MM.1S (cell line): ENCODE measurements around the gene STYK1.

Experiments
- DNase-seq: peaks from one replicate; pipeline ENCODE4 v3.0.0-alpha.2; 2015
- H2AFZ ChIP-seq: fragments of 300-600 bp; sonication (generic); 2 replicates; pipeline ENCODE4 v1.6.0; 2016; ENCODE audit warnings: antibody characterized with exemption, low read length
- H3F3A ChIP-seq: fragments of 300-600 bp; sonication (generic); 2 replicates; pipeline ENCODE4 v1.6.1; 2016; ENCODE audit warnings: mild to moderate bottlenecking, antibody characterized with exemption, low read length, moderate library complexity, mixed read lengths; ENCODE audit not compliant: insufficient read depth
- H3K27ac ChIP-seq: fragments of 300-600 bp; sonication (generic); 2 replicates; pipeline ENCODE4 v1.5.1; 2016; ENCODE audit warnings: mild to moderate bottlenecking, low read length
- H3K27me3 ChIP-seq: fragments of 300-600 bp; sonication (generic); replicated peaks from 2 replicates; pipeline ENCODE4 v1.6.0; 2016; ENCODE audit warnings: low read length; ENCODE audit not compliant: insufficient read depth
- H3K36me3 ChIP-seq: fragments of 300-600 bp; sonication (generic); replicated peaks from 2 replicates; pipeline ENCODE4 v1.6.1; 2016; ENCODE audit warnings: mild to moderate bottlenecking, low read length, mixed read lengths; ENCODE audit not compliant: insufficient read depth
- H3K4me1 ChIP-seq: fragments of 300-600 bp; sonication (generic); 2 replicates; pipeline ENCODE4 v1.6.1; 2016; ENCODE audit warnings: low read length, mixed read lengths
- H3K4me2 ChIP-seq: fragments of 300-600 bp; sonication (generic); 2 replicates; pipeline ENCODE4 v1.6.0; 2016; ENCODE audit warnings: low read depth, low read length
- H3K4me3 ChIP-seq: fragments of 300-600 bp; sonication (generic); 2 replicates; pipeline ENCODE4 v1.5.1; 2016; ENCODE audit warnings: low read length, mixed read lengths
- H3K79me2 ChIP-seq: fragments of 300-600 bp; sonication (generic); 2 replicates; pipeline ENCODE4 v1.6.1; 2016; ENCODE audit warnings: mixed run types, low read length, mixed read lengths
- H3K9ac ChIP-seq: fragments of 300-600 bp; sonication (generic); 2 replicates; pipeline ENCODE4 v1.6.1; 2016; ENCODE audit warnings: low read length, mixed read lengths
- H3K9me2 ChIP-seq: fragments of 300-600 bp; sonication (generic); replicated peaks from 2 replicates; pipeline ENCODE4 v1.6.1; 2016; ENCODE audit warnings: mild to moderate bottlenecking, low read length, mixed read lengths; ENCODE audit not compliant: insufficient read depth
- H3K9me3 ChIP-seq: fragments of 300-600 bp; sonication (generic); replicated peaks from 2 replicates; pipeline ENCODE4 v1.6.1; 2016; ENCODE audit warnings: mild to moderate bottlenecking, low read length, mixed read lengths; ENCODE audit not compliant: insufficient read depth
- H4K20me1 ChIP-seq: fragments of 300-600 bp; sonication (generic); 2 replicates; pipeline ENCODE4 v1.6.1; 2016; ENCODE audit warnings: mild to moderate bottlenecking, low read length, moderate library complexity, mixed read lengths; ENCODE audit not compliant: insufficient read depth
- CTCF ChIP-seq: fragments of 300-600 bp; sonication (generic); IDR thresholded peaks from 2 replicates; pipeline ENCODE4 v1.5.1; 2016; ENCODE audit warnings: antibody characterized with exemption, low read length, mixed read lengths
- EZH2 ChIP-seq: fragments of 300-600 bp; sonication (generic); optimal IDR thresholded peaks from 2 replicates; pipeline ENCODE3; 2017; ENCODE audit warnings: low read depth, mild to moderate bottlenecking, antibody characterized with exemption, low read length, mixed read lengths
- EZH2phosphoT487 ChIP-seq: fragments of 300-600 bp; sonication (generic); IDR thresholded peaks from 2 replicates; pipeline ENCODE4 v1.6.1; 2018; ENCODE audit warnings: antibody characterized with exemption, low read length

STYK1 gene

GRCh38 chr12:10595881-10596280, 78.0 kb downstream of the STYK1 start:
- no peak overlapping the region for H3K9ac ChIP-seq
- no peak overlapping the region for H2AFZ ChIP-seq
- no peak overlapping the region for H3K4me3 ChIP-seq
- H3K36me3 ChIP-seq, result no peaks in the 10 kb centered on the region; the same call in 1 of the 2 replicates
- no peaks in the 10 kb centered on the region for H3K9me2 ChIP-seq
- H3K27me3 ChIP-seq, result no peaks in the 10 kb centered on the region
- DNase-seq, result no peak
- no peak overlapping the region for H3K4me2 ChIP-seq
- H3K9me3 ChIP-seq, result no peaks in the 10 kb centered on the region
- H3F3A ChIP-seq, result no peaks in the 10 kb centered on the region
- no peaks in the 10 kb centered on the region for H3K4me1 ChIP-seq
- no peak overlapping the region for H3K27ac ChIP-seq
- no peaks in the 10 kb centered on the region for H3K79me2 ChIP-seq
- no peaks in the 10 kb centered on the region for H4K20me1 ChIP-seq
- TF ChIP-seq CTCF (no peak), EZH2phosphoT487 (no peak), EZH2 (no peak)

- no peaks in the 10 kb centered on the region for H3K9me2 ChIP-seq
- H3K4me2 ChIP-seq, result no peak overlapping the region
- no peaks in the 10 kb centered on the region for H3F3A ChIP-seq
- DNase-seq, result no peak
- no peaks in the 10 kb centered on the region for H3K4me1 ChIP-seq
- no peak overlapping the region for H3K27ac ChIP-seq
- H3K36me3 ChIP-seq, result no peaks in the 10 kb centered on the region; the same call in 1 of the 2 replicates
- H4K20me1 ChIP-seq, result no peaks in the 10 kb centered on the region
- no peaks in the 10 kb centered on the region for H3K9me3 ChIP-seq
- H3K4me3 ChIP-seq, result no peak overlapping the region
- no peaks in the 10 kb centered on the region for H3K79me2 ChIP-seq
- no peak overlapping the region for H2AFZ ChIP-seq
- H3K9ac ChIP-seq, result no peak overlapping the region
- no peaks in the 10 kb centered on the region for H3K27me3 ChIP-seq
- TF ChIP-seq CTCF, result no peak
- no peak for TF ChIP-seq EZH2phosphoT487
- no peak for TF ChIP-seq EZH2
These were observed 82.9 kb downstream of the STYK1 start for GRCh38 chr12:10590966-10591365.

- H3F3A ChIP-seq, result no peaks in the 10 kb centered on the region
- H3K79me2 ChIP-seq, result no peaks in the 10 kb centered on the region
- H3K4me2 ChIP-seq, result no peak overlapping the region
- no peaks in the 10 kb centered on the region for H3K4me1 ChIP-seq
- H2AFZ ChIP-seq, result no peak overlapping the region
- DNase-seq, result no peak
- no peaks in the 10 kb centered on the region for H3K27me3 ChIP-seq
- no peaks in the 10 kb centered on the region; the same call in 1 of the 2 replicates for H3K36me3 ChIP-seq
- no peak for TF ChIP-seq CTCF
- TF ChIP-seq EZH2, result no peak
- H3K27ac ChIP-seq, result no peak overlapping the region
- no peaks in the 10 kb centered on the region for H4K20me1 ChIP-seq
- H3K9me3 ChIP-seq, result no peaks in the 10 kb centered on the region
- no peak overlapping the region for H3K4me3 ChIP-seq
- H3K9me2 ChIP-seq, result no peaks in the 10 kb centered on the region
- H3K9ac ChIP-seq, result no peak overlapping the region
These were observed 89.4 kb downstream of the STYK1 start for GRCh38 chr12:10584415-10584814.
